Left colon (tissue), 2 donors: Measurements from ENCODE around the gene MEI4. TPM values are rescaled to one million over a fixed set of nuclear protein-coding genes. Genes with fewer than 3 reads are reported as not detected.
"Not testable (repeated sequence)": the region's sequence is repeated elsewhere in the genome, so short reads cannot be mapped to it uniquely, and the experiment has no call there.

Experiments used
- ATAC-seq: fragments of 200-7000 bp; cut with Tn5 transposase; one replicate; pipeline ENCODE4 v1.9.1; 2020; ENCODE audit warnings: mild to moderate bottlenecking, moderate library complexity
- DNase-seq, 2 donors: peaks; one replicate each; pipeline ENCODE4 v3.0.0-alpha.2; 2020
- intact Hi-C, 2 donors: fragments of 100-400 bp; cut with DNase I in 1 of 2; cut with micrococcal nuclease in 1 of 2; formaldehyde crosslinking; loops; one replicate each; pipeline versions ENCODE4 v1.11.2 to v1.14.0; 2022; cut with DNase I, micrococcal nuclease
- total RNA-seq, 2 donors: library from RNA; stranded (reverse); fragmentation: NEBNext Ultra II Directional; extraction: Animal tissue kit (Norgen Biotek cat#: 25700); gene quantifications; one replicate each; pipeline ENCODE4 v1.2.1, GENCODE V29; 2021
- donor health status: DM: no; HTN: no; CAD: no.
- donor health status: DM: yes; HTN: yes; CAD: no.

The MEI4 gene
- total RNA-seq, 2 donors from 2014 or later: not detected

- DNase-seq: no peak
- intact Hi-C loops: no loop called here
- ATAC-seq: no peak
Measured at GRCh38 chr6:77796824-77797809, 144.3 kb downstream of the MEI4 start.

DNA sequence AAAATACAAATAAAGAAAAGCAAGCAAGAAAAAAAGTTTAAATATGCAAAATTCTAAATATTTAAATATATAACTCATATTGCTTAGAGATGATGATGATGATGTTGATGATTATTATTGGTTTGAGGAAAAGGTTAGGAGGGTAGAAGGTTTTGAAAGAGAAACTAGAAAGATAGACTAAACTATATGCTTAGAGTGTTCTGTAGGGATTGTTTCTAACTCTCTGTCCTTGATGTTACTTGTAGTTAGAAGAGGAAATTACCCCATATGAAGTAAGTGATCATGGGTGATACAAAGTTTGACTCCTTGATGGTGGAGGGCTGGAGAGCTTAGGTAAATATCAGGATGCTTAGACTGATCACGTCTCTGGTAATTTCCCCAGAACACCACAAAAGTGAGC is 159.5 kb downstream of the MEI4 start:
- DNase-seq: no peak
- intact Hi-C loops: no loop called here
- ATAC-seq: no peak

DNA sequence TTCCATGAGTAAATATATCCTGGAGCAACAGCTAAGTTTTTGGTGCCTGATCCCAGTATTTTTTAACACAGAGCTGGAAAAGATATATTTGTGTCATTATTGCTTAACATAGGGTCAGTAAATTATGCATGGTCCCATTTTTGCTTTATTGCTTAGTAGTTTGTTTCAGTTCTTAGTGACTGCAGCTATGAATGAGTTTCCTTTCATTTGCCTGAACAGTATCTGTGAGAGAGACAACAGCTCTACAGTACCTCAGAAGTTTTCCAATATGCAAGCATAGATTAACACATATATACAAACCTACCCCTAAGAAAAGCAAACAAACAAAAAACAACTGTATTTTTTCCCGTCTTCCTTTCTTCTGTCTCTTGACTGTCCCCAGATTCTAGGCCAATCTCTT is 160.3 kb downstream of the MEI4 start:
- intact Hi-C loops: no loop called here
- no peak for ATAC-seq
- DNase-seq: no peak

- intact Hi-C loops: no loop called here
- ATAC-seq (peak; percentile 79), DNase-seq (no peak)
Measured at GRCh38 chr6:77814119-77814518, 161.3 kb downstream of the MEI4 start.

DNA sequence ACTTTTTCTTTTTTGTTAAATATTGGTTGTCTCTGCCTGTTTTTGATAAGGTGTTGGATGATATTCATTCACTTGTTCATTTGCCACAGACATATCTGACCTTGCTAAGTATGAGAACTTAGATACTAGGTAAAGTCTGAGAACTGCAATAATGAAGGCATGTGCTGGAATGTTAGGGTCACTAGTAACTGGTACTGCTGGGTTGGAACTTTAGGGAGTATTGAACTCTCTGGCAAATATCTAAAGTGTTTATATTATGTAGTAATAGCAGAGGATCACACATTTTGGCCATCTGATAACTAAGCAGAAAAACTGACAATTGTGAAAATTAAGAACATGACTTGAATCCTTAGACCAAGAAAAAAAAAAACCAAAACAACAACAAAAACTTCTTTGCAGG is 162.7 kb downstream of the MEI4 start:
- ATAC-seq (no peak), DNase-seq (no peak)
- intact Hi-C loops: no loop called here

- DNase-seq (no peak), ATAC-seq (no peak)
- intact Hi-C loops: no loop called here
Measured at GRCh38 chr6:77816766-77817270, 164.0 kb downstream of the MEI4 start.

GRCh38 chr6:77822265-77822664 is 169.4 kb downstream of the MEI4 start:
- no peak for ATAC-seq
- intact Hi-C loops: no loop called here
- DNase-seq: no peak

GRCh38 chr6:77825204-77825603 is 172.4 kb downstream of the MEI4 start:
- intact Hi-C loops: no loop called here
- DNase-seq (no peak), ATAC-seq (no peak)

DNA sequence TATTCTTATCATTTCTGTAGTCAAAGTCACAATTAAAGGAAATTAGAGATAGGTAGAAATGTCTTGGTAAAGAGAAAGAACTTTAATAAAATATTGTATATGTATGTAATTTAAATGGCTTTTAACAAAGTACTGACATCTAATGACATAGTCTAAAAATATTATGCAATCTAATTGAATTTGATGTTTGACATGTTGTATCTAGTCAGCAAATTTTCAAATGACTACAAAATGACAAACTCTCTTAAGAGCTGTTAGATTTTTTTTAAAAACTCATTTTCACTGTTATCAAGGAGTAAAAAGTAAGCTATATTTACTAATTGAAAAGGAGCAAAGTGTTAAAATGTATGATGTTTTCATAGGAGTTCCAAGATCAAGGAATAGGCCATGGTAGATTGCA is 176.9 kb downstream of the MEI4 start:
- DNase-seq: no peak
- intact Hi-C loops: no loop called here
- ATAC-seq: no peak

DNA sequence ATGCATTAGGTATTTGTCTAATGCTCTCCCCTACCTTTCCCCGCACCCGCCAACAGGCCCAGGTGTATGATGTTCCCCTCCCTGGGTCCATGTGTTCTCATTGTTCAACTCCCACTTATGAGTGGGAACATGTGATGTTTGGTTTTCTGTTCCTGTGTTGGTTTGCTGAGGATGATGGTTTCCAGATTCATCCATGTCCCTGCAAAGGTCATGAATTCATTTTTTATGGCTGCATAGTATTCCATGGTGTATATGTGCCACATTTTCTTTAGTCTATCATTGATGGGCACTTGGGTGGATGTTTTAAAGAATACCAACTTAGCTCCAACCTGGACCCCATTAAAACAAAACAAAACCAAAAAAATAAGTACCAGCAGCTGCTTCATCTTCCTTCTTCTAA is 180.9 kb downstream of the MEI4 start:
- intact Hi-C loops, ATAC-seq, DNase-seq: not testable (repeated sequence)

- ATAC-seq: peak; percentile 92
- intact Hi-C loops: no loop called here
- no peak for DNase-seq
Measured at GRCh38 chr6:77834591-77834996, 181.8 kb downstream of the MEI4 start.

- DNase-seq: no peak
- peak; percentile 84 for ATAC-seq
- intact Hi-C loops: no loop called here
Measured at GRCh38 chr6:77837034-77837784, 184.4 kb downstream of the MEI4 start.

- intact Hi-C loops: no loop called here
- DNase-seq (no peak), ATAC-seq (no peak)
Measured at GRCh38 chr6:77839292-77839691, 186.5 kb downstream of the MEI4 start.

DNA sequence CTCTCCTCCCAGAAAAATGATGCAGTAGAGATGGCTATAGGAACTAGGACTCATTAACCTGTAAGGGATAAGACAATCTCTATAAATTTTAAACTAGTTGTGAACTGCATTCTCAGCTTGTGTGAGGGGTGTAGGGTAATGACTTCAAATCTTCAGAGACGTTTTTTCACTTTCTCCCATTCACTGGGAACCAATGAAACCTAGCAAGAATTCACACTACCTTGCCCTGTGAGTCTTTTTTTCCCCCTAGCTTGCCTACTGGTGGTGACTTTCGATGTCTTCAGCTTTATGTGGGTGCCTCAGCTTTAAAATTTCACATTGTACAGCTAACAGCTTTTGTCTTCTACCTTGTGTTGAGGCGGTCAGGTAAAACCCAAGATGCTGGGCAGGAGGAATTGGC is 192.0 kb downstream of the MEI4 start:
- intact Hi-C loops: no loop called here
- DNase-seq (no peak), ATAC-seq (no peak)

GRCh38 chr6:77853401-77853800 is 200.6 kb downstream of the MEI4 start:
- DNase-seq: no peak
- intact Hi-C loops: no loop called here
- no peak for ATAC-seq

- ATAC-seq: no peak
- no peak for DNase-seq
- intact Hi-C loops: no loop called here
Measured at GRCh38 chr6:77856391-77856790, 203.6 kb downstream of the MEI4 start.

DNA sequence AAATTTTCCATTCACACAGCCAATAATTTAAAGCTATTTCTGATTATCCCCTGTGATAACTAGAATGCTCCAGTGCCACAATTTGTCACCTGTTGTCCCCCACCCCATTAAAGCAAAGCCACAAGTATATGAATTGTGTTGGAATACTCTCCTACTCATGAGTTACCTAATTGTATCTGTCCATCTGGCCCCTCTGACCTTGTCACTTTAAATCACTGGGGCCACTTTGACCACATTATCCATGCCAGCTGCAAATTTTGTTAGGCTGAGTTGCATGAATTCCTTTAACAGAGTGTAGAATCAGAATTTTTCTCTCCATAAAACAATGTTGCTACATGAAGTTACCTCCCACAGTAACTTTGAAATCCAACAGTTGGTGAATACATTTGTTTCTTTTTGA is 204.6 kb downstream of the MEI4 start:
- ATAC-seq: no peak
- DNase-seq: no peak
- intact Hi-C loops: no loop called here

DNA sequence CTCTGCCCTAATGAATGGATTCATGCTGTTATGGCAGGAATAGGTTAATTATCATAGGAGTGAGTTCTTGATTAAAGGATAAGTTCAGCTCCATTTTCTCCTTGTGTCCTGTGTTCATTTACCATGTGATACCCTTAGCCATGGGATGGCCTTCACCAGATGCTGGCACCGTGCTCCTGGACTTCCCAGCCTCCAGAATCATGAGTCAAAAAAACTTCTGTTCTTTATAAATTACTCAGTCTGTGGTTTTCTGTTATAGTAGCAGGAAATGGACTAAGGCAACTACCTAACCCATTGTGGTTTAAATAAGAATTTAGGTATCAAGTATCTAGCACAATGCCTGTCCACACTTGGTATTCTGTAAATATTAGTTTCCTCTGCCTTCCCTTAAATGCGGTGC is 223.5 kb downstream of the MEI4 start:
- no peak for DNase-seq
- ATAC-seq: no peak
- intact Hi-C loops: no loop called here

DNA sequence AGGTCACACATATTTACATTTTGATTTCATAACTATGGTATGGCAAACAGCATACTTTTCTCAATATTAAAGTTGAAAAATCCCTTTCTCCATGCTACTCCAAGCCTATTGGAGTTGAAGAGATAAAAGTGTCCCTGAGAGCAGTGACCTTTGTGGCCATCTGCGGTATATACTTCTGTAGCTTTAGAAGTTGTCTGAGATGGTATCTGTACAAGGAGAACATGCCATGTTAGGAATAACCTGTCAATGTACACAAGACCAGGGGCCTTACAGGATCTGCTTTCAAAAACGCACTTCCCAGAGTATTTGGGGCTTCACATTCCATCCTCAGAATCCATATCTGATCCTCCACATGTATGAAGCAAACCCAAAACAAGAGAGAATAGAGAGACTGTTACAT is 226.7 kb downstream of the MEI4 start:
- no peak for ATAC-seq
- intact Hi-C loops: no loop called here

GRCh38 chr6:77880501-77880900 is 227.7 kb downstream of the MEI4 start:
- no peak for ATAC-seq
- intact Hi-C loops: no loop called here
- DNase-seq: no peak

More for the DNA sequence above, 226.7 kb downstream of the MEI4 start:
- DNase-seq: no peak
